B cell (primary cell): ENCODE data around the gene FEV.

Experiments used
- CTCF ChIP-seq: fragments of 200-600 bp; IDR thresholded peaks from one replicate; pipeline ENCODE4 v1.8.0; 2022; ENCODE audit warnings: antibody characterized with exemption, mild to moderate bottlenecking
- EZH2 ChIP-seq: IDR thresholded peaks from 2 replicates; pipeline ENCODE4 v1.6.1; 2012; ENCODE audit warnings: borderline replicate concordance, low read depth, mild to moderate bottlenecking, moderate library complexity, low read length; ENCODE audit not compliant: insufficient read depth, poor library complexity, severe bottlenecking

- no peak for TF ChIP-seq CTCF
- TF ChIP-seq EZH2, result no peak
These were observed 6.7 kb upstream of the FEV start for GRCh38 chr2:218991674-218992168.
